Suppressor macrophage treated with lipopolysaccharide for 4 hours (primary cell): Measurements from ENCODE around the gene RNF208.

Experiments used
- DNase-seq: peaks from one replicate; pipeline ENCODE4 v3.0.0-alpha.2; 2020

RNF208 gene

GRCh38 chr9:137172901-137173795, 48.9 kb downstream of the RNF208 start:
- DNase-seq = no peak

GRCh38 chr9:137171149-137171900, 50.7 kb downstream of the RNF208 start:
- no peak for DNase-seq

GRCh38 chr9:137170486-137171148, 51.4 kb downstream of the RNF208 start:
- no peak for DNase-seq
